ENCODE data around the gene IRF2.
A peak's percentile ranks its signal among the peaks of the same experiment; 100 is the strongest.
"Not testable (repeated sequence)": the region's sequence is repeated elsewhere in the genome, so short reads cannot be mapped to it uniquely, and the experiment has no call there.

Gene IRF2

DNA sequence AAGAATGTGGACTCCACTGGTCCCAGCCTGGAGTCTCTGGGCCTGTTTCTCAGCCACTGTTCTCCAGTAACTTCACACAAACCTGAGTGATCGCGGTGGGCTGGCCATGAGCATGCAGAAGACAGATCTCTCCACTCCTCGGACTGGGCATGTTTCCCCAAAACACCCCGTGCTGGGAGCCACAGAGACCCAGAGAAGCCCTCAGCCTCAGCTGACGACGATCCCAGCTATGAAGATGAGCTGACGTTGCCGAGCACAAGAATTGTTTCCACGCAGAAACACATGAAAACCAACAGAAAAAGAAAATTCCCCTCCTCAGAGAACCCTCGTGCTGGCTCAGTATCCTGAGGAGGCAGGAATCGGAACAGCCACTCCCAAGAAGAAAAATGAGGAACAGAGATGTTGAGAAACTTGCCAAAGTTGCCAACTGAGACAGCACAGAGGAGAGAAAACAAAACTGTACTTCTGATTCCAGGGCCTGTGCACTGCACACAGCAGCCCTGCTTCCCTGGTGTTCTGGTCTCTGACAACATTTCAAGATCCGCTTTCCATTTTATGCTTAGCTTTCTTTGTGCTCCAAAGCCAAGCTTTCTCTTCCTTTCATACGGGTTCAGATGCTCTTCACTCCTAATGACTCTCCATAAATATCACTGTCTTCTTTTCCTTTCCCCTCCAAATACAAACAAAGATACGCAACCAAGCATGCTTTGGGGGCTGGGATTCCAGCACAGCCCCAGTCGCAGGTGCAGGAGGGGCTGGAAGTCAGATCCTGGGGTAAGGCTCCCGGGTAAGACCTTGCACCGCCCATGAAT, 81.4 kb downstream of the IRF2 start:
- DNase-seq, result peak in 6 of 58 donors; percentile 14 to 28 (median 25)

DNA sequence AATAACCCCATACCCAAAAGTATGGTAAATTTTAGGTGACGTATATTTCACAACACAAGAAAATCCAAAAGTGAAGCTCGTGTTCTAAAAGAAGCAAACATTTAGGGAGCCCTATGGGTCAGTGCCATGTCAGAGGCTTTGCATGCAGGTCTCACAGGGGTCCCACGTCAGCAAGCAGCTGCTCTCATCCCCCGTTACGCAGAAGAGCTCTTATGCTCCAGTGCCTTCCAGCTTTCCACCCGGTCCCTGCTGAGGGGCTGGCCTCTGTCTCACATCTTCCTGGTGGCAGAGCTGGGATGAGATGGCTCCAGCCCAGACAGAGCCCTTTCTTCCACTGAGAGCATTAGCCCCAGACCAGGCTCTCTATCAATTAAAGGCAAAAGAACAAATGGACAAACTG, 82.0 kb downstream of the IRF2 start:
- DNase-seq, result no peak

DNA sequence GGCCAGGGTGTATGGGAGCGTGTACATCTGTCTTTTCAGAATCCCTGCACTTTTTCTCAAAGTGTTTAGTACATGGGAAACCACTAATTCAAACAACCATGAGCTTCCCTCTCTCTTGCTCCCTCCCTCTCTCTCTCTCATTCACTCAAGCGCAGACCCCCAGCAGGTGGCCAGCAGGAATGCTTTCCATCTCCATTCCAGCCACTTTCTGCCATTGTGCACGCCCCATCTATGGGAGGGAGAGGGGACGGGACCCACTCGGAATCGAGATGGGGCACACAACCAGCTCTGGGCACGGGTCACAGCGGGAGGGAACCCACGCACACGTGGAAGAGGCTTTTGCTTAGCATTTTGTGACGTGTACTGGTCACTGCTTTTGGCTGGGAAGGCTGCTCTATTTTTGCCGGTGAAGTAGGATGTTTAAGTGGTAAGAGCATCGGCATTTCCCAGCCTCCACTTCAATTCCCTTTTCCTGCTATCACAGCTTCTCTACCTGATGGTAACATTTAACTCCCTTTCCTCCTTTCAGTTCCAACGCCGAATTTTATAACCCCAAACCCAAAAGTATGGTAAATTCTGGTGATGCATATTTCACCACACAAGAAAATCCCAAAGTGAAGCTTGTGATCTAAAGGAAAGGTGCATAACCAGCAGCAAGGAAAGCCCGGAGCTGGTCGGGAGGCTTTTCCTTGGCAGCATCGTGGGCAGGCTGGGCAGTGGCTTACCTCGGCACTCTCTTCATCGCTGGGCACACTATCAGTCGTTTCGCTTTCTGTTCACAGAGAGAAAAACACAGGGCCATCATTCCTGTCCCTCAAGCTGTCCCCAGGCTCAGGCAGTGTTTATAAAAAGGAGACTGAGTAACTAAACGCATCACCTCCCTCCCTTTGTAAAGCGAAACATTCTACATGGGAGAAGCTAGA, 84.1 kb downstream of the IRF2 start:
- no peak for DNase-seq

DNA sequence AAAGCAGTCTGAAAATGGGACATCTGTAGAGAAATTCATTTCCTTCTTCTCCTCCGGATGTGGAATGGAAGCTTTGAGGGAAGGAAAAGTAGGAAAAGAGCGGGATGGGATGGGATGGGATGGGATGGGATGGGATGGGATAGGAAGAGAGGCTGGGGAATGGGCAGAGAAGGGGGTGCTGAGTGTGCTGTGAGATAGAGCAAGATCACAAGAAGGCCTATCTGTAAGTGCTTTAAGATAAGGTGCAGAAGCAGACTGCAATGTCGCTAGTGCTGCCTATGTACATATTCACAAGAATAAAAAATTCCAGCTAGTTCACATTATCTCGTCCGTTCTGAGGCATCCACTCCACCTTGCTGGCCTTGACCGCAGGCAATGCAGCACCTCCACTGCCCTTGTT, 86.2 kb downstream of the IRF2 start:
- no peak for DNase-seq

DNA sequence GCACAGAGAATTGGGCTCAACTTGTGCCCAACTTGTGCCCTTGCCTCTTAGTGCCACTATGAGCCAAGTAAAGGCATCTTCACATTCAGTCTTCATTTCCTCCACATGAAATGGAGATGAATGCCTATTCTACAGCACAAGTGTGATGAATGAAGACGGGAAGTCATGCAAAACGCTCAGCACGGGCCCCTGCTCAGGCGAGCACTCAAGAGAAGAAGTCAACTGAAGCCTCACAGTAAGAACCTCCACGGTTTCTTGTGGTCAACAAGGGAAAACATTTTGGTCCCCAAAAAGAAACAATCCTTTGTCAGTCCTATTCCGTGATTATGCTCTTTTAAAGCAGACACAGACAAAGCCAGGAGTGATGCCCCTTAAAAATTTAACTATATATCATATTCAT, 87.0 kb downstream of the IRF2 start:
- no peak for DNase-seq

DNA sequence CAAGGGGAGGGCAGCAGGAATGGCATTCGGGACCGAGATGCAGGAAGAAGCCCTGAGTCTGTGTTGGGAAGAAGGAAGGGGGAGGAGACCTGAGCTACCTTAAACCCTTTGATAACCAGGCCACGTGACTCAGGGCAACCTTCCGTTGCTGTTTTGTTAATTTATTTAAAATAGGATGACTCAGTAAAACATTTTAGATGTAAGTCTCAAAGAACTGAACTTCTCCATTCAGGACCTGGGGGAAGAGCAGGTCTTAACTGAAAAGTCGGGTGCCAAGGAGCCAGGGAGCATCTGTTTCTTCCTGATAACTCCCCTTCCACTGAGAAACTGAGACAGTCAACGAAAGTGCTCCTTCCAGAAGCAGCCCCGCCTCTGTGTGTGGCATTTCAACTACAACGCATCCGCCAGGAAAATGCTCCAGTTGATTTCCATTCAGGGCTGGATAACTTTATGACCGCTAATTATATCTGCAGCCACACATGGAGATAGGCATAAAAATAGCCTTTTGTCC, 88.0 kb downstream of the IRF2 start:
- DNase-seq, result no peak

DNA sequence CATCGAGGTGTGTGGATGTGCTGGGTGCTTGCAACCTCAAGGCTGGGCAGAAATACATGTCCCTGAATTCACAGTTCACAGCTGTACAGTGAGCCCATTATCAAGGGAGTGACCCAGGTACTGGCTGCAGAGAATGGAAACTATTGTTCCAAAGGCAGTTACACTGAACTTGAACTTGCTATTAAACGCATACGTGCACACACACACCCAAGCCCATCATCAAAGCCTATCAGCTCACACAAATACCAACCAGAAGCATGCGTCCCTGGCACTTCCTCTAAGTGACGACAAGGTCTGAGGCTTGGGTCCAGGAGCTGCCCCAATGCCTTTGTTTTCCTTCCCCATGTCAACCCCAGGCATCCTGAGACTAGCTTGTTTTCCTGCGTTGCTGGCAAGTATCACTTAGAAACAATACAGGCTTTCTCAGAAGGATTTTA, 88.6 kb downstream of the IRF2 start:
- peak in 17 of 58 donors; percentile 7 to 67 (median 39) for DNase-seq

DNA sequence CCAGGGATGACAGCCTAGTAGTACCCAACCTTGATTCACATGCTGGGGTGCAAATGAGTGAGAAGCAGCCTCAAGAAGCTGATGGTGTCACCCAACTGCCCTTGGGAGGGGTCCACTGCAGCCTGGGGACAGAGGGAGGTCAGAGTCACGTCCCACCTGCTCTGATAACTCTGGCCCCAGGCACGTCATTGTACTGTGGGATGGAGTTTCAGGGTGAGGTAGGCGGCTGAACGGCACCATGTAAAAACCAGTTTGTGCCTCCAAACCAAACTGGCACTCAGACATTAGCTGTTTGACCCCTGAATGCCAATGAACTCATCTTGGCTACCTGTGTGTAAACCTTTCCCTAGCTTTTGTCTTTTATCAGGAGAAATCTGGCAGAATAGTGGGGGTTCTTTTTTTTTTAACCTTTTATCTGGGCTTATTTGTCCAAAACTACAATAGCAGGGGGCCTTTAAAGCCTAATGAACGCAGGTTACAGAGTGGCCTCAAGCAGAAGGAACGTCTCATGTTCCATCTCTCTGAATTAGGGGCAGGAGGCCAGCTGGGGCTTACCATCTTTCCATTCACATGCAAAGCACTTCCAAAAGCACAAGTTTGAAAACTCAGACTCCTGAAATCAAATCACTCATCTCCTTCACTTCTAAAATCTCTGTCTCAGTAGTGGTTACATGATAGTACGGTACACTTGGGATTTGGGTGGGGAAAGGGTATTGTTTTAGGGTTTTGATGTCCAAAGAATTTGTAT, 89.4 kb downstream of the IRF2 start:
- peak in 1 of 58 donors; percentile 10 for DNase-seq

DNA sequence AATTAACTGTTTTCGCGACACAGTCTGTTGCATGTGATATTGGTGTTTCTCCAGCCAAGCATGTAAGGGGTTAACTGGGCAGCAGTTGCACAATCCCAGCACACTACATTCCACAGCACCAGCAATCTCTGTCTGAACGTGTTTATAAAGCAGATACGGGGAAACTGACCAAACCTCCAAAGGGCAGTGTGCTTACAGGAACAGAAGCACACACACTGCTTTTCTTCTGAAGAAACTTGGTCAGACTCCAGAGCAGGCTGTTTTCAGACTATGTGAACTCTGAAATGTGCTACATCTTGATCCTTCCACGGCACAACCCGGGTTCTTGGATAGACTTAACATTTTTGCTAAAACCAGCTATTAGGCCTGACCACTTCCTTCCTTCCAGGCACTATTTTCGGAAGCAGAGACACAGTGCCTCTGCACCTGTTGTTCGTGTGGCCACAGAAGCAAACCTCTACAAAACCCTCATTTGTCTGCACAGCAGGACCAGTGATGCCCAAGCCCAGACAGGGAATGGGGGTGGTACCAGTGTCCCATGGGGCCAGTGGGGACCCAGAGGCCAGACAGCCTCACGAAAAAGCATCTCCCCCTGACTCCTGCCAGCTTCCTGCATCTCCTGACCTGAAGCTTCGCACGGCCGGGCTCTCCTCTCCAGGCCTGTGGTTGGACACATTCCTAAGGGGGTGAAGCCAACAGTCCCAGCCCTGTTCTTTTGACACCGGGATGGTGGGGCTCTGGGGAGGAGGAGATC, 90.1 kb downstream of the IRF2 start:
- peak in 4 of 58 donors; percentile 18 to 41 (median 34) for DNase-seq

DNA sequence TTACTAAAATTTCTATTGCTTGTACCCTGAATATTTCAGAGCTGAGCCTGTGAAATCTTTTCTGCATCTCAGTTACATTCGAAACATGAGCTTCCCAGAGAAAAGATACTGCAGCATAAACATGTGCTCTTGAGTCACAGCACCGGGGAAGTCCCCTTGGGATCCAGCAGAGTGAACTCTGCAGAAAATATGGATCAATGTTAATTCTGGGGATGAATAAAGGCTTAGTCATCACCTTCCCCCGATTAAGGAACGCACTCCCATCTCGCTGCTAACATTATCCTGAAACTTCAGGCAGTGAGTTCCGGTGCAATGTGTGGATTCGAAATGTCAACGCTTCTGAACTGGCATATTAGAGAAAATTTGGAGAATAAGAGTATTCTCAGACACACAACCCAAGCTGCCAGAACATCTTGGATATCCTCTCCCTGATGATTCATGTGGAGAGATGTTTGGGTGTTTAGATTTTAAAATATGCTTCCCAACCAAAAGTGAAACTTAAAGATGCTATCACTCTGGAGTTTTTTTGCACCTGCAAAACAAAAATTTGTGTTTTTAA, 90.8 kb downstream of the IRF2 start:
- peak in 3 of 58 donors; percentile 18 to 41 (median 28) for DNase-seq

DNA sequence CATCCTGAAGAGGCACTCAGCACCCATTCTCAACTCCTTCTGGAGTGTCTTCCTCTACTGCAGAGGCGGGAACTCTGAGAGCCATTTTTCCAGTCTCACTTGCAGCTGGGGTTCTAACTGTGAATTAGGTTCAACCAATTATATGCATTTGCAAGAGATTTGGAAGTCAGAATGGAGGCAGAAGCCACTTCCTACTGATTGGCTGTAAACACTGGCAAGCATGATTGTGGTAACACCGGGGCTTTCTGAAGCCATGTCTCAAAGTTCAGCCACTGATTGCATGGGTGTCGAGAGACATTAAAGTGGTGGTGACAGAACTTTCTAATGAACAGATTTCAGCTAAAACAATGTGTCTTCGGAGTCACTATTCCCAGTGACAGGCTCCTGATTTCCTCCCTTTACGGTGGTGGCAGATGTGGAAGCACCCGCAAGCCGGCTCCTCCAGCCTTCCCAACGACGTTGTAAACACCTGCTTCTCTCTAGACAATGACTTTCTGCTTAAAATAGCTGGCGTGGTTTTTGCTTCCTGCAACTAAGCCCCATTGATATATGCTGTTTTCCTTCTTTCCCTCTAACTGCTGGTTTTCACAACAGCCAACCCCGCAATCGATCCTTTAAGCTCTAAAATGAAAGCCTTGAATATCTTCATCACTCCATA, 92.0 kb downstream of the IRF2 start:
- no peak for DNase-seq

DNA sequence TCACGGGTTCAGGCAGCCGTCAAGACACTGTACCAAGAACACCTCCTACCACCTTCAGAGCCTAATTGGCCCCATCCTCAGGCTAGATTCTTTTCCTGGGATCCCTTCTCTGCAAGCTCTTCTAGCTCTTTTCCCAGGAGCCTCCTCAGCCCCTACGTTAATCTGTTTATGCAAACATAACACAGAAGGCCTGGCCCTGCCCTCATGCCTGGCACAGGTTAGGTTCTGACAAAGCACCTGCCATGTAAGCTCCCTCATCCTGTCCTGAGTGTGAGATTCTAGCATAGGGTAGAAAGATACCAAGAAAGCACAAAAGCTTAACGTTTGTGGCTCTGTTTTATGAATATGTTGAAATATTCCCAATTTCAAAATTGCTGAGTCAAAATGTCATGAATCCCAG, 93.6 kb downstream of the IRF2 start:
- DNase-seq, result no peak

DNA sequence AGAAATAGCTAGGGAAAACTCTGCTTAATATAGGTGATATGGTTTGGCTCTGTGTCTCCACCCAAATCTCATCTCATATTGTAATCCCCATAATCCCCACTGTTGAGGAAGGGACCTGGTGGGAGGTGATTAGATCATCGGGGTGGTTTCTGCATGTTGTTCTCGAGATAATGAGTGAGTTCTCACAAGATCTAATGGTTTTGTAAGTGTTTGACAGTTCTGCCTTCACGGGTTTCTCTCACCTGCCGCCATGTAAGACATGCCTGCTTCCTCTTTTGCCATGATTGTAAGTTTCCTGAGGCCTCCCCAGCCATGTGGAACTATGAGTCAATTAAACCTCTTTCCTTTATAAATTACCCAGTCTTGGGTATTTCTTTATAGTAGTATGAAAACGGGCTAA, 94.1 kb downstream of the IRF2 start:
- not testable (repeated sequence) for DNase-seq

DNA sequence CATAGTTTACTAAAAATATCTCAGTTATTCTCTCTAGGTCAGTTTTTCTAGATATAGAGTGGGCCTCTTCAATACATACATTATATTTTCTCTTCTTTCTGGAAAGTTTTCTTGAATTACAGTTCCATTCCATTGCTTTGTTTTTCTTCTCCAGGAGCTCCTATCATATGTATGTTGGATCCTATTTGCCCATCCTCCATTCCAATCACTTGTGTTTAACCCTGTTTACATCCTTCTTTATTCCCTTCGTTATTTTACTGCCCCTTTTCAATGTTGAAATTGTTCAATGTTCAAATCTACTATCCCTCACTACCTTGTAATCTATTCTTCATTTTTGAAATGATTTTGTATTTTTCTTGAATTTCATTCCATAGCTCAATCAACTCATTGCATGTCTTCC, 97.4 kb downstream of the IRF2 start:
- no peak for DNase-seq

DNA sequence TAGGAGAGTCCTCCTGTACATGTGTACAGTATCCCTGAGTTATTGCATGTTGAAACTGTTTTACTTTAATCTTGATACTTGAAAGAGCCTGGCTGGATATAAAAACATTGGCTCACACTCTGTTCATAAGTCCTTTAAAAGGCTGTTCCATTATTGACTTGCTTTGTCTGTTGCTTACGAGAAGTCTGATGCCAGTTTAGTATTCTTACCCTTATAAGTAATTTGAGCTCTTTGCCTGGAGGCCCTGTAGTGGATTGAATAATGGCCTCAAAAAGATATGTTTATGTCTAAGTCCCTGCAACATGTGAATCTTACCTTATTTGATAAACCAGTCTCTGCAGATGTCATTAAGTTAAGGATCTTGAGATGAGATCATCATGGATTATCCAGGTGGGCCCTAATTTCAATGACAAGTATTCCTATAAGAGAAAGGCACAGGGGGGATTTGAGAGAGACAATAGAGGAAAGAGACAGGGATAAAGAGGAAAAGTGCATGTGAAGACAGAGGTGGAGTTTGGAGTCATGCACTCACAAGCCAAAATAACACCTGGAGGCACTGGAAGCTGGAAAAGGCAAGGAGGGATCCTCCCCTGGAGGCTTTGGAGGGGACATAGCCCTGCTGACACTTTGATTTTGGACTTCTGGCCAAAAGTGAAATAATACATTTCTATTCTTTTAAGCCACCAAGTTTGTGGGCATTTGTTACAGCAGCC, 98.1 kb downstream of the IRF2 start:
- DNase-seq, result no peak

DNA sequence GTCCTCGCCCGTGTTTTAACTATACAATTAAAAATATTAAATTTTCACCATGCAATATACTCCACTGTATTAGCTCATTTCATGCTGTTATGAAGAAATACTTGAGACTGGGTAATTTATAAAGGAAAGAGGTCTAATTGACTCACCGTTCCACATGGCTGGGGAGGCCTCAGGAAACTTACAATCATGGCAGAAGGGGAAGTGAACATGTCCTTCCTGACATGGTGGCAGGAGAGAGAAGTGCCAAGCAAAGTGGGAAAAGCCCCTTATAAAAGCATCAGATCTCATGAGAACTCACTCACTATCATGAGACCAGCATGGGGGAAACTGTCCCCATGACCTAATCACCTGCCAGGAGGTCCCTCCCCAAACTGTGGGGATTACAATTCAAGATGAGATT, 98.7 kb downstream of the IRF2 start:
- not testable (repeated sequence) for DNase-seq

DNA sequence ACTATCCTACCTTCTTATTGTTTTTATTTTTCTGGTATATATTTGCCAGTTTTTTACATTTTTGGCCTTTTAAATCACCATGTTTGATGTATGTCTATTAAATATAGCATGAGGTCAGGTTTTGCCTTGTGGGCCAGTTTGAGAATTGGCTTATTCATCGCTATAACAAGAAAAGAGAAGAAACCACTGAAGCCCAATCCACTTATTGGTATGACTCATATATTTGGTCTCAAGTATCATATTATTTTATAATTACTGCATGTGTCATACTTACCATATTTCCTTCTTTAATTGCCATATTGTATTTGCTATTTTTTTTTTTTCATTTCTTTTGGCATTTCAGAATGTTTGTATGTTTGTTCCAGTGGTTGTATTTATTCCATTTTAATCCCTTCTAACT, 99.3 kb downstream of the IRF2 start:
- DNase-seq, result no peak

DNA sequence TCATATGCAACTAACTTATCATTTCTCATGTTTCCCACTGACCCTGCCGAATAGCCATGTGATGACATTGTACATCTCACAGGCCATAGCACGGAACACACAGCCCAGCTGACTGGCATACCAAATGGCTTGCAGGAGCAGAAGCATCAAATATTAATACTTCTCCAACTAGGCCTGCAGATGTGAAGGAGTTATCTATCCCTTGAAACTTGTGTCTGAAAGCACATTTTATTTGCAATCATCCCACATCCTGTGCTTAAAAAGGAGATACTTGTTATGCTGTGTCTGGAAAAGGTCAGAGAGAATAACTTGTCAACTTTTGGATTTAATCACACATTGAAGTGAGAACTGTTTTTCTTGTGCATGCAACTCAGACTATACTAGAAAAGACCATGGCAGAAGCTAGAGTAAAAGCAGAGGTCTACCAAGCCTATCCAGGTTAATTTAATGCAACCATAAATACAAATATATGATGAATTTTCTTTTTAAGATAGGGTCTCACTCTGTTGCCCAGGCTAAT, 100.4 kb downstream of the IRF2 start:
- DNase-seq, result no peak

DNA sequence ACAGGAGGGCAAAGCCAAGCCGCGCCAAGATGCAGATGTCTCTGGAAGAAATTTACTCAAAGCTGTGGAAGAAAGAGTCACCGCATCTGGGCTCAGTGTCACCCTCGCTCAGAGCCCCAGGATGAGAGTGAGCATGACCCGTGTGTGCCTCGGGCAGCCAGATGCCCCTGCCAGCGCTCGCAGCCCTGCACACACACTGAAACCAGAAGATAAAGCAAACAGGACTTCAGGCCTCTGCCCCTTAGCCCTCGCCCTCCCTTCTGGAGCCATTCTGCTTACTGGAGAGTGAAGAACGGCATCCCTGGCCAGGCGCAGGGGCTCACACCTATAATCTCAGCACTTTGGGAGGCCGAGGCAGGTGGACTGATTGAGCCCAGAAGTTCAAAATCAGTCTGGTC, 103.0 kb downstream of the IRF2 start:
- no peak for DNase-seq

All from anterior cingulate cortex (tissue), 58 donors.